ENCODE data around the gene MB. TPM values are rescaled to one million over a fixed set of nuclear protein-coding genes. Genes with fewer than 3 reads are reported as not detected.
A peak's percentile ranks its signal among the peaks of the same experiment; 100 is the strongest.
"Not testable (repeated sequence)": the region's sequence is repeated elsewhere in the genome, so short reads cannot be mapped to it uniquely, and the experiment has no call there.

MB gene
- total RNA-seq (2014; rRNA removed; shearing (Covaris generic); ENCODE audit: low replicate concordance) = not detected in 2 replicates

- H3K4me1 ChIP-seq (ENCODE audit: low read length) = no peaks in the 10 kb centered on the region
- H3K27ac ChIP-seq (ENCODE audit: low read length) = no peak within 1 kb of the TSS
- H3K36me3 ChIP-seq (ENCODE audit: insufficient read depth, low read length) = no peaks in the 10 kb centered on the region
- no peaks in the 10 kb centered on the region for H4K20me1 ChIP-seq (ENCODE audit: insufficient read depth, low read depth, low read length)
- H3K4me2 ChIP-seq (ENCODE audit: low read depth, low read length, poor library complexity, severe bottlenecking) = no peak within 1 kb of the TSS
- H3K4me3 ChIP-seq (ENCODE audit: low read length) = no peak within 1 kb of the TSS
- no peaks in the 10 kb centered on the region for H3K9me3 ChIP-seq (ENCODE audit: low read length)
- H3K27me3 ChIP-seq (ENCODE audit: low read length) = no peaks in the 10 kb centered on the region
- DNase-seq = no peak
- H3K9ac ChIP-seq (ENCODE audit: low read length) = no peak within 1 kb of the TSS
- H2AFZ ChIP-seq (ENCODE audit: low read length) = no peak within 1 kb of the TSS
- H3K79me2 ChIP-seq (ENCODE audit: low read length) = no peaks in the 10 kb centered on the region
- H3K9me2 ChIP-seq (replicated peaks; ENCODE audit: insufficient read depth, low read length) = no peaks in the 10 kb centered on the region
Observed at GRCh38 chr22:35617137-35617755, at the start of gene MB. Gene MB, minus strand, starts transcription at chr22:35617329. Its CDS starts 72 bp downstream, at chr22:35617257.

- not testable (repeated sequence) for H3K9me3 ChIP-seq (ENCODE audit: low read length); H3K4me3 ChIP-seq (ENCODE audit: low read length); H4K20me1 ChIP-seq (ENCODE audit: insufficient read depth, low read depth, low read length); H3K79me2 ChIP-seq (ENCODE audit: low read length); H3K27me3 ChIP-seq (ENCODE audit: low read length); H3K36me3 ChIP-seq (ENCODE audit: insufficient read depth, low read length); H3K4me1 ChIP-seq (ENCODE audit: low read length); H3K27ac ChIP-seq (ENCODE audit: low read length); H3K9me2 ChIP-seq (replicated peaks; ENCODE audit: insufficient read depth, low read length); H3K4me2 ChIP-seq (ENCODE audit: low read depth, low read length, poor library complexity, severe bottlenecking); H3K9ac ChIP-seq (ENCODE audit: low read length); H2AFZ ChIP-seq (ENCODE audit: low read length)
- peak; percentile 6 for DNase-seq
Observed at GRCh38 chr22:35666699-35667098, 49.6 kb upstream of the MB start.

- peak; percentile 14 for DNase-seq
- no peaks in the 10 kb centered on the region for H3K27me3 ChIP-seq (ENCODE audit: low read length)
- H3K36me3 ChIP-seq (ENCODE audit: insufficient read depth, low read length) = no peaks in the 10 kb centered on the region
- no peak overlapping the region for H3K9ac ChIP-seq (ENCODE audit: low read length)
- no peaks in the 10 kb centered on the region for H4K20me1 ChIP-seq (ENCODE audit: insufficient read depth, low read depth, low read length)
- H3K4me2 ChIP-seq (ENCODE audit: low read depth, low read length, poor library complexity, severe bottlenecking) = no peak overlapping the region
- H3K4me1 ChIP-seq (ENCODE audit: low read length) = peaks cover 7% of the 10 kb centered on the region
- H3K9me3 ChIP-seq (ENCODE audit: low read length) = peaks cover 3% of the 10 kb centered on the region; the same call in 1 of the 2 replicates
- no peak overlapping the region for H3K27ac ChIP-seq (ENCODE audit: low read length)
- H3K79me2 ChIP-seq (ENCODE audit: low read length) = no peaks in the 10 kb centered on the region
- no peaks in the 10 kb centered on the region for H3K9me2 ChIP-seq (replicated peaks; ENCODE audit: insufficient read depth, low read length)
- no peak overlapping the region for H2AFZ ChIP-seq (ENCODE audit: low read length)
- H3K4me3 ChIP-seq (ENCODE audit: low read length) = no peak overlapping the region
Observed at GRCh38 chr22:35664955-35665587, 47.9 kb upstream of the MB start.

- DNase-seq = no peak
- Histone ChIP-seq H3K36me3 (ENCODE audit: insufficient read depth, low read length) (no peaks in the 10 kb centered on the region), H3K4me2 (ENCODE audit: low read depth, low read length, poor library complexity, severe bottlenecking) (no peak overlapping the region), H3K4me1 (ENCODE audit: low read length) (peaks cover 7% of the 10 kb centered on the region), H3K9ac (ENCODE audit: low read length) (no peak overlapping the region), H3K27me3 (ENCODE audit: low read length) (no peaks in the 10 kb centered on the region), H3K79me2 (ENCODE audit: low read length) (no peaks in the 10 kb centered on the region), H3K4me3 (ENCODE audit: low read length) (no peak overlapping the region), H3K9me3 (ENCODE audit: low read length) (peaks cover 3% of the 10 kb centered on the region; the same call in 1 of the 2 replicates), H3K9me2 (replicated peaks; ENCODE audit: insufficient read depth, low read length) (no peaks in the 10 kb centered on the region), H4K20me1 (ENCODE audit: insufficient read depth, low read depth, low read length) (no peaks in the 10 kb centered on the region), H2AFZ (ENCODE audit: low read length) (no peak overlapping the region), H3K27ac (ENCODE audit: low read length) (no peak overlapping the region)
Observed at GRCh38 chr22:35663371-35663770, 46.2 kb upstream of the MB start.

- no peak overlapping the region for H3K27ac ChIP-seq (ENCODE audit: low read length)
- no peaks in the 10 kb centered on the region for H3K36me3 ChIP-seq (ENCODE audit: insufficient read depth, low read length)
- DNase-seq = peak; percentile 11
- peaks cover 3% of the 10 kb centered on the region; the same call in 1 of the 2 replicates for H3K9me3 ChIP-seq (ENCODE audit: low read length)
- H3K9ac ChIP-seq (ENCODE audit: low read length) = no peak overlapping the region
- no peaks in the 10 kb centered on the region for H3K9me2 ChIP-seq (replicated peaks; ENCODE audit: insufficient read depth, low read length)
- no peaks in the 10 kb centered on the region for H4K20me1 ChIP-seq (ENCODE audit: insufficient read depth, low read depth, low read length)
- no peak overlapping the region for H2AFZ ChIP-seq (ENCODE audit: low read length)
- no peak overlapping the region for H3K4me3 ChIP-seq (ENCODE audit: low read length)
- H3K79me2 ChIP-seq (ENCODE audit: low read length) = no peaks in the 10 kb centered on the region
- H3K4me1 ChIP-seq (ENCODE audit: low read length) = peaks cover 7% of the 10 kb centered on the region
- no peaks in the 10 kb centered on the region for H3K27me3 ChIP-seq (ENCODE audit: low read length)
- H3K4me2 ChIP-seq (ENCODE audit: low read depth, low read length, poor library complexity, severe bottlenecking) = no peak overlapping the region
Observed at GRCh38 chr22:35662914-35663313, 45.8 kb upstream of the MB start.

- Histone ChIP-seq H4K20me1 (ENCODE audit: insufficient read depth, low read depth, low read length) (no peaks in the 10 kb centered on the region), H3K9me2 (replicated peaks; ENCODE audit: insufficient read depth, low read length) (no peaks in the 10 kb centered on the region), H3K9me3 (ENCODE audit: low read length) (peaks cover 3% of the 10 kb centered on the region; the same call in 1 of the 2 replicates), H3K27ac (ENCODE audit: low read length) (no peak overlapping the region), H3K4me2 (ENCODE audit: low read depth, low read length, poor library complexity, severe bottlenecking) (no peak overlapping the region), H3K36me3 (ENCODE audit: insufficient read depth, low read length) (no peaks in the 10 kb centered on the region), H3K9ac (ENCODE audit: low read length) (no peak overlapping the region), H3K4me3 (ENCODE audit: low read length) (no peak overlapping the region), H3K27me3 (ENCODE audit: low read length) (no peaks in the 10 kb centered on the region), H3K4me1 (ENCODE audit: low read length) (peaks cover 7% of the 10 kb centered on the region), H3K79me2 (ENCODE audit: low read length) (no peaks in the 10 kb centered on the region), H2AFZ (ENCODE audit: low read length) (no peak overlapping the region)
- DNase-seq = peak; percentile 12
Observed at GRCh38 chr22:35661464-35661863, 44.3 kb upstream of the MB start.

GRCh38 chr22:35660291-35661127, 43.4 kb upstream of the MB start:
- Histone ChIP-seq H3K9ac (ENCODE audit: low read length) (no peak overlapping the region), H3K4me1 (ENCODE audit: low read length) (peaks cover 7% of the 10 kb centered on the region), H3K27me3 (ENCODE audit: low read length) (no peaks in the 10 kb centered on the region), H4K20me1 (ENCODE audit: insufficient read depth, low read depth, low read length) (no peaks in the 10 kb centered on the region), H3K4me2 (ENCODE audit: low read depth, low read length, poor library complexity, severe bottlenecking) (no peak overlapping the region), H2AFZ (ENCODE audit: low read length) (no peak overlapping the region), H3K9me2 (replicated peaks; ENCODE audit: insufficient read depth, low read length) (no peaks in the 10 kb centered on the region), H3K27ac (ENCODE audit: low read length) (no peak overlapping the region), H3K4me3 (ENCODE audit: low read length) (no peak overlapping the region), H3K79me2 (ENCODE audit: low read length) (no peaks in the 10 kb centered on the region), H3K36me3 (ENCODE audit: insufficient read depth, low read length) (no peaks in the 10 kb centered on the region), H3K9me3 (ENCODE audit: low read length) (peaks cover 3% of the 10 kb centered on the region; the same call in 1 of the 2 replicates)
- DNase-seq = peak; percentile 32
